HG02623 (cell line): ENCODE results near the gene VPS13D.

ENCODE experiments used
- ATAC-seq: cut with Tn5 transposase; IDR thresholded peaks from one replicate; pipeline ENCODE4 v1.9.1; 2021; ENCODE audit warnings: moderate library complexity; ENCODE audit not compliant: unreplicated experiment

Gene VPS13D

GRCh38 chr1:12230549-12231275, 882 bp downstream of the VPS13D start:
- no peak for ATAC-seq

- ATAC-seq, result no peak
Observed at GRCh38 chr1:12231276-12231595, 1.4 kb downstream of the VPS13D start.

DNA sequence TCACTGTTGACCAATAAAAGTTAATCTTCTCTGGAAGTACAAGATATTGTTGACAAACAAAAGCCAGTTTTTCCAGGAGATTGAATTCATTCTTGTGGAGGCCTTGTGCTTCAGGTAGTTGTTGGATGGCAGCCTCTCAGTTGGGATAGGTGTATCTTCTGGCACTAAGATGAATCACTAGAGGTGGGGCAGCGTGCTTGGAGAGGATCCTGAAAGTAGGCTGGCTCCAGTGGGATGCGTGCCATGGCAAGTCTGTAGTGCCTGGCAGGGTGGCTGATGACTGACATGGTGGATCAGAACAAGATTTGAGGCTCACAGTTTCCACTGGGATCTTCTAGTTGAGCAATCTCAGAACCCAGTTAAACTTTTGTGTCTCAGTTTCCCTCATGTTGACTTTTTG, 2.4 kb downstream of the VPS13D start:
- no peak for ATAC-seq

DNA sequence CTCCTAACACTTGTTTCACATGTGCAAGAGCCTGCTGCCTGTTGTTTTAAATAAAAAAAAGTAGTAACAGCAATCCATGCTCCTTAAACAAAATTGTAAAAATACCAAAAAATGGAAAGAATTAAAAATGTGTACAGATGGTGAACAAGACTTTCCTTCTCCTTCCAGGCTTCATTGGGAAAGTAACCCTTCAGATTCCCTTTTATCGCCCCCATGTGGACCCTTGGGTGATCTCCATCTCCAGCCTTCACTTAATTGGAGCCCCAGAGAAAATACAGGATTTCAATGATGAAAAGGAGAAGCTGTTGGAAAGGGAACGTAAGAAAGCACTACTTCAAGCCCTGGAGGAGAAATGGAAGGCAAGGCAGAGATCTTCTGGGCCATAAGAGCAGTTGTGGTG, 14.2 kb downstream of the VPS13D start:
- no peak for ATAC-seq

DNA sequence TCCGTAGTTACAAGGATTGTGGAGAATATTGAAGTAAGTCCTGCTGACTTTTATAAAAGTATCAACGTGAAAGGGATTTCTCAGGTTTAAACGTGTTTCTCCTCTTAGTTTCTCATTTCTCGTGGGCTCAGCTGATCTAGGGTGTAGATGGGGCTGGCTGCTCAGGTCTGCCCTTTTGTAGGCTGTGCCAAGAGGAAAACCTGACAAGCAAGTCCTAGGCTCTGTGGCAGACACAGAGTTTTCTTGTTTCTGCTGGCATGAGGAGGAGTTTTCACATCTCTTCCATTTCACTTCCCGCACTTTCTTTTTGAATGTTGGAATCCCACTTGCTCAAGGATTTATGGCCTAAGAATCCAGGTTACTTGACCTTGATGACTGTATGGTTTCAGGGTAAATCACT, 14.8 kb downstream of the VPS13D start:
- ATAC-seq, result no peak

GRCh38 chr1:12245116-12245515, 15.3 kb downstream of the VPS13D start:
- no peak for ATAC-seq

DNA sequence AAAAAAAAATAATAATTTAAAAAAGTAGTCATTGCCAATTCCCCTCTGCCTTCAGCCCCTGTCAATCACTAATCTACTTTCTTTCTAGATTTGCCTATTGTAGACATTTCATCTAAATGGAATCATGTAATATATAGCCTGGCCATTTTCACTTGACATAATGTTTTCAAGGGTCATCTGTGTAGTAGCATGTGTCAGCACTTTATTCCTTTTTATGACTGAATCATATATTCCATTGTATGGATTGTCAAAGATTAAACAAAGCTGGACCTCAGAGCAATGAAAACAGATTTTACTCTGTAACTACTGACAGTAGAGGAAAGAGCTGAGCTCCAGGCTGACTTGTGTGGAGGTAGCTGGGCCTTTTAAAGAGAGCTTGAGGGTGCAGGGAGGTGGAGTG, 15.9 kb downstream of the VPS13D start:
- ATAC-seq, result no peak

DNA sequence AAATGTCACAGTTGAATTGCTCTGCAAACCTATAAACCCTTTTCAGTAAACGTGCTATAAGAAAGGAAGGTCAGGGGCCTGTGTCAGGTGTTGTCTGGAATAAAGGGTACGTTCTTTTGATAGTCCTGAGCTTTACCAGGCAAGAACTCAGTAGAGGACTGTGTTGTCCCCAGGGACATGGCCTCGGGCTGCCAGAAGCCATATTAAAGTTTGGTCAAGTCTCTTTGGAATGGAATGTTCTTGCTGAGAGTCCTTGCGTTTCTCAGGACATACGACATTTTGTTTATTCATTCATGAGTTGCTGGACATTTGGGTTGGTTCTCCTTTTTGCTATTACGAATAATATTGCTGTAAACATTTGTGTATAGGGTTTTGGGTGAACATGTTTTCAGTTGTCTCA, 16.8 kb downstream of the VPS13D start:
- no peak for ATAC-seq

DNA sequence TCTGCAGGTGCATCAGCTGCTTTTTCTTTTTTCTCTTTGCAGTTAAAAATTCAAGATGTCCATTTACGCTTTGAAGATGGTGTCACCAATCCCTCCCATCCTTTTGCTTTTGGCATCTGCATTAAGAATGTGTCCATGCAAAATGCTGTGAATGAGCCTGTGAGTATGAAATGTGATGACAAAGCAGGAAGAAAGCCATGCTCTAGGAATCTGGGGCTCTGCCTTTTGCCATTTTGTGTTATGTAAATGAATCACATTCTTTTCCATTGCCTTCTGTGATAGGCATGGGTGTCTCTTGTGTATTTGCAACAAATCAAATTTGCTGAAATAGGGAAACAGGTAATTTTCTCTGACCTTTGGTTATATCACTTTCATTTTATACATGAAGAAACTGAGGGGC, 19.4 kb downstream of the VPS13D start:
- no peak for ATAC-seq

- ATAC-seq, result no peak
Observed at GRCh38 chr1:12249748-12250147, 19.9 kb downstream of the VPS13D start.

DNA sequence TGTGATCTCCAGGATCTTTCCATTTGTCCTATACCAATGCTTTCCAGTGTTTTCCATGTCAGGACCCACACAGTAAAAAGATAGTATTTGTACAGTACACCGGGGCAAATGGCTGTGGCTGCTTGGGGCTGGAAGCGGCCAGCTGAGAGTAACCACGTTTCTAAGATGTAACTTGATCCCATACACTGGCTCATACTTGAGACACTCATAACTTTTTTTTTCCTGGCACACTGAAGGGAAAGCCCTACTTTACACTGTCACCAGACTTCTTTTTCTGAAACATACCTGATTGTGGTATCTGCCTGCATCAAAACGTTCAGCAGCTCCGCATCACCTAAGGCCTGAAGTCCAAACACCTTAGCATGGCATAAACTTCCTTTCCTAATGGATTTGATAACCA, 21.6 kb downstream of the VPS13D start:
- no peak for ATAC-seq

GRCh38 chr1:12255913-12256312, 26.1 kb downstream of the VPS13D start:
- ATAC-seq, result no peak

- ATAC-seq, result no peak
Observed at GRCh38 chr1:12258272-12258671, 28.4 kb downstream of the VPS13D start.

DNA sequence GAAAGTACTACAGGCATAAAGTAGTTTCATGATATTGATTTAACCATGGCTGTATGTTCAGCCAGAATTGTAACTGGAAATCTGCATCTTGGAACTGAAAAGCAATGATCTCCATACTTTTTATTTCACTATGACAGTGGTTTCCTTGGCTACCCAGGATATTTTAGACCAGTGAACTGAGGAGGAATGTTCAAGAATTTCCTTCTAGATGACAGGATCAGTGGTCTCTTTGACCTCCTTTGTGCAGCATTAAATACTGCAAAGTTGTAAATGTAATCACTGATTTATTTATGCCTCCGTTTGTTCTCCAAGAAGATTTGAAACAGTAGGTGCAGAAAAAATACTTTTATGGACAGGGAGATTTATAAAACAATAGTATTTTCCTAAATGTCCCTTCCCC, 39.5 kb downstream of the VPS13D start:
- no peak for ATAC-seq

DNA sequence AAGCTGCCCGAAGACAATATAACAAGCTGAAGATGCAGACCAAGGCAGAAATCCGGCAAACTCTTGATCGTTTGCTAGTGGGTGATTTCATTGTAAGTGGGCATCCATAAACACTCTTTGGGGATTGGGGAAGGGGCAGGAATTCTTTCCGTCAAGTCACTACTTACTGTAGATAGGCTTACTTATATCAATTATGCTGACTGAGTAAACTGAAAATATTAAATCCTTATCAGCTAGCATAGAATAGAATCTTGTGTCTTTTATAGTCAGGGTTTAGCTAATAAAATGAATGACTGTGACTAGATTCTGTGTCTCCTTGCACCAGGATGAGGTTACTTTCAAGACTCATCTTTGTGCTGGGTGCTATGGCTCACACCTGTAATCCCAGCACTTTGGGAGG, 41.2 kb downstream of the VPS13D start:
- ATAC-seq, result no peak

GRCh38 chr1:12272770-12273169, 42.9 kb downstream of the VPS13D start:
- no peak for ATAC-seq

DNA sequence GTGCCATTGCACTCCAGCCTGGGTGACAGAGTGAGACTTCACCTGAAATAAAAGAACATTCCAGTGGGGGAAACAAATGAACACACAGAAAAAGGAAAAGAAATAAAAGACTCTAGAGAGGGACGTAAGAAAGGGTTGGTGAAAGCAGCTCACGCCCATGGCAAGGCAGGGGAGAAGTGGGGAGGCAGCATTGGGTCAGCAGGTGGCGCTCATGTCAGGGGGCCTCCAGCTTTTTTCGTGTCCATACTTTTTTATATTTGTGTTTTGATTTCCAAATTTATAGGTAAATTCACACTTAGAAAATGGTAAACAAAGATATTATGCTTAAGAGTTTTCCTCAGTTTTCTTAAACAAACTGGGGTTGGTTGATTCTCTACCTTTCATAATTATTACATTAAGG, 45.5 kb downstream of the VPS13D start:
- ATAC-seq, result no peak

GRCh38 chr1:12276225-12276624, 46.4 kb downstream of the VPS13D start:
- no peak for ATAC-seq

DNA sequence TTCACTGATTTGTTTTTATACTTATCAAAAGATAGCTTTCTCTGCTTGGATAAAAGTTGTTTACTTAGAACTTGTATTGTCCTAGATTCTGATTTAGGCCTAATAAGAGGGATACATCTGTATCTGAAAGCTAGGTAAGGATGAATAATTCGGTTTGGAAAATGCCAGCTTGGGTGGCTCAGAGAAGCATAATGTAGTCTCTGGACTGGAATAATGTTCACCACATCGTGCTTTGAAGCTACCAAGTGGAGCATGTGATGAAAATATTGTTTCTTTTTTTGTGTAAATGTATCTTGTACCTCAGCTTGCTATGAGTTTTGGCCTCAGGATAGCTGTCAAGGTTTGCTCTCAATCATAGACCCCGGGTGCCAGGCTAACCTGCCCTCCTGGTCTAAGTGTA, 49.2 kb downstream of the VPS13D start:
- ATAC-seq, result no peak

GRCh38 chr1:12279728-12280464, 50.1 kb downstream of the VPS13D start:
- ATAC-seq, result no peak

DNA sequence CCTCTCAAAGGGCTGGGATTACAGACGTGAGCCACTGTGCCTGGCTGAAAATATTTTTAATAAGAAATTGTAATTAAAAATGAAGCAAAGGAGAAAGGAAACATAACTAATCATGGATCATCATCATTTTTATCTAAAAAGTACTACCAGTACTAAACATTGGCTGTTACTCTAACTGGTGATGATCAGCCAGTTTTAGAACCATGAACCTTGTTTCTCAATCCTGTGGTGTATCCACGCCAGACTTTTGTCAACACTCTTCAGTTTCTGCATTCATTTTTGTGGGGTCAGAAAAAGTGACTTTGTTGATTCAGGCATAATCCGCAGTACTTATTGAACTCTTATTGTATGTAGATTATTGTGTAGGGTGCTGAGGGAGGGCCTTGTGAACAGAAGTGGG, 52.3 kb downstream of the VPS13D start:
- ATAC-seq, result no peak

GRCh38 chr1:12284486-12284885, 54.7 kb downstream of the VPS13D start:
- ATAC-seq, result no peak
